HG03025 (cell line): ENCODE measurements around the gene MASP2.
"Not testable (repeated sequence)": the region's sequence is repeated elsewhere in the genome, so short reads cannot be mapped to it uniquely, and the experiment has no call there.

Source experiments
- ATAC-seq: cut with Tn5 transposase; IDR thresholded peaks from one replicate; pipeline ENCODE4 v1.9.1; 2021; ENCODE audit warnings: mild to moderate bottlenecking, moderate library complexity; ENCODE audit not compliant: unreplicated experiment, low FRiP score

Gene MASP2

GRCh38 chr1:11041048-11041447 lies 6.0 kb downstream of the MASP2 start:
- no peak for ATAC-seq

- not testable (repeated sequence) for ATAC-seq
Observed at GRCh38 chr1:11040105-11040429, 7.0 kb downstream of the MASP2 start.

- no peak for ATAC-seq
Observed at GRCh38 chr1:11039351-11040104, 7.5 kb downstream of the MASP2 start.

GRCh38 chr1:11037740-11038182 lies 9.3 kb downstream of the MASP2 start:
- no peak for ATAC-seq

- ATAC-seq = not testable (repeated sequence)
Observed at GRCh38 chr1:11037019-11037739, 9.9 kb downstream of the MASP2 start.

GRCh38 chr1:11031624-11032262 lies 15.3 kb downstream of the MASP2 start:
- ATAC-seq = no peak

- no peak for ATAC-seq
Observed at GRCh38 chr1:11030865-11031264, 16.2 kb downstream of the MASP2 start.

GRCh38 chr1:11028018-11028417 lies 19.0 kb downstream of the MASP2 start:
- no peak for ATAC-seq

GRCh38 chr1:11027316-11027715 lies 19.7 kb downstream of the MASP2 start:
- ATAC-seq = no peak

GRCh38 chr1:11026903-11027302 lies 20.1 kb downstream of the MASP2 start:
- ATAC-seq = no peak

- ATAC-seq = no peak
Observed at GRCh38 chr1:11026052-11026451, 21.0 kb downstream of the MASP2 start.

- no peak for ATAC-seq
Observed at GRCh38 chr1:11025618-11026017, 21.4 kb downstream of the MASP2 start.

GRCh38 chr1:11024874-11025203 lies 22.2 kb downstream of the MASP2 start:
- ATAC-seq = no peak

- no peak for ATAC-seq
Observed at GRCh38 chr1:11024154-11024873, 22.7 kb downstream of the MASP2 start.

GRCh38 chr1:11023201-11023600 lies 23.8 kb downstream of the MASP2 start:
- ATAC-seq = no peak

GRCh38 chr1:11019971-11020370 lies 27.1 kb downstream of the MASP2 start:
- ATAC-seq = no peak

GRCh38 chr1:11019358-11019757 lies 27.7 kb downstream of the MASP2 start:
- not testable (repeated sequence) for ATAC-seq

- no peak for ATAC-seq
Observed at GRCh38 chr1:11013160-11013531, 33.9 kb downstream of the MASP2 start.

- peak; percentile 89 for ATAC-seq
Observed at GRCh38 chr1:11012260-11013159, 34.5 kb downstream of the MASP2 start, which contains the start of gene TARDBP. TARDBP (plus strand) TSS chr1:11012654; CDS start chr1:11013728, 1,074 bp downstream.

- no peak for ATAC-seq
Observed at GRCh38 chr1:11000526-11000925, 46.5 kb downstream of the MASP2 start.
